Mesodermal cell (in vitro differentiated cells): Measurements from ENCODE around the gene SAP30BP. TPM values are rescaled to one million over a fixed set of nuclear protein-coding genes. Genes with fewer than 3 reads are reported as not detected.
A peak's percentile ranks its signal among the peaks of the same experiment; 100 is the strongest.

Experiments
- H3K27ac ChIP-seq: 2 replicates; pipeline ENCODE4 v1.7.0; 2013; ENCODE audit warnings: mild to moderate bottlenecking, low read depth, low read length, moderate library complexity; ENCODE audit not compliant: severe bottlenecking
- H3K36me3 ChIP-seq: 2 replicates; pipeline ENCODE4 v1.7.1; 2013; ENCODE audit warnings: mild to moderate bottlenecking, low read length, moderate library complexity; ENCODE audit not compliant: control insufficient read depth, insufficient read depth
- H3K4me1 ChIP-seq: one replicate; pipeline ENCODE4 v1.7.1; 2013; ENCODE audit warnings: mild to moderate bottlenecking, low read length; ENCODE audit not compliant: insufficient read depth, control insufficient read depth, poor library complexity, severe bottlenecking
- H3K4me3 ChIP-seq: 2 replicates; pipeline ENCODE4 v1.7.0; 2013; ENCODE audit warnings: low read length, control low read depth, mild to moderate bottlenecking; ENCODE audit not compliant: insufficient read depth, poor library complexity, severe bottlenecking; ENCODE audit errors: extremely low read depth
- H3K9me3 ChIP-seq: 2 replicates; pipeline ENCODE4 v1.7.1; 2013; ENCODE audit warnings: mild to moderate bottlenecking, low read length, moderate library complexity; ENCODE audit not compliant: control insufficient read depth
- WGBS, 2 experiments: methylation state at CpG; one replicate each; pipeline ENCODE4 v1.1.5; 2013; ENCODE audit warnings: missing lambda C conversion rate in 2 of 2; ENCODE audit not compliant: insufficient coverage in 2 of 2; 5-methylcytosine and 5-hydroxymethylcytosine counted together
- polyA plus RNA-seq, 2 experiments: library from polyadenylated mRNA; stranded (reverse); fragments of 50-300 nt; gene quantifications; one replicate each; pipeline ENCODE4 v1.2.3, GENCODE V29; 2013

SAP30BP gene
- polyA plus RNA-seq (2013, experiment 1 of 2): 95.8 TPM
- polyA plus RNA-seq (2013, experiment 2 of 2): 91.9 TPM

- peak within 1 kb of the TSS; percentile 98 for H3K4me3 ChIP-seq
- peaks cover 5% of the 10 kb centered on the region for H3K4me1 ChIP-seq
- peaks cover 48% of the 10 kb centered on the region for H3K36me3 ChIP-seq
- H3K27ac ChIP-seq: peak within 1 kb of the TSS; percentile 83
- 0 to 1% methylated on average over 37 to 43 of the region's 55 CpGs for whole genome bisulfite sequencing, 2 experiments
- H3K9me3 ChIP-seq: no peaks in the 10 kb centered on the region
Observed at GRCh38 chr17:75666959-75667790, at the start of gene SAP30BP, which contains the start of gene RECQL5. Gene SAP30BP, plus strand, starts transcription at chr17:75667338. Its CDS starts 35 bp downstream, at chr17:75667373. Gene RECQL5, minus strand, starts transcription at chr17:75667154. Its CDS starts 597 bp downstream, at chr17:75666557.

GRCh38 chr17:75617675-75618074 is 49.5 kb upstream of the SAP30BP start:
- H3K4me1 ChIP-seq: no peaks in the 10 kb centered on the region
- 83 to 89% methylated on average over 7 to 8 of the region's 11 CpGs for WGBS, 2 experiments
- no peak overlapping the region for H3K27ac ChIP-seq
- no peak overlapping the region for H3K4me3 ChIP-seq
- no peaks in the 10 kb centered on the region for H3K9me3 ChIP-seq
- H3K36me3 ChIP-seq: no peaks in the 10 kb centered on the region

GRCh38 chr17:75619506-75620431 is 47.4 kb upstream of the SAP30BP start:
- Histone ChIP-seq H3K4me1 (peaks cover 2% of the 10 kb centered on the region), H3K36me3 (no peaks in the 10 kb centered on the region), H3K4me3 (no peak overlapping the region), H3K9me3 (no peaks in the 10 kb centered on the region), H3K27ac (no peak overlapping the region)
- WGBS, 2 experiments: 78 to 82% methylated on average over 30 to 36 of the region's 36 CpGs

- H3K4me3 ChIP-seq: no peak overlapping the region
- H3K36me3 ChIP-seq: no peaks in the 10 kb centered on the region
- peaks cover 5% of the 10 kb centered on the region for H3K4me1 ChIP-seq
- no peak overlapping the region for H3K27ac ChIP-seq
- H3K9me3 ChIP-seq: no peaks in the 10 kb centered on the region
- WGBS, 2 experiments: 84 to 100% methylated on average over 1 to 2 of the region's 4 CpGs
Observed at GRCh38 chr17:75621489-75621888, 45.6 kb upstream of the SAP30BP start.

- H3K4me1 ChIP-seq: peaks cover 5% of the 10 kb centered on the region
- 79 to 89% methylated on average over 6 to 7 of the region's 8 CpGs for WGBS, 2 experiments
- H3K4me3 ChIP-seq: no peak overlapping the region
- no peak overlapping the region for H3K27ac ChIP-seq
- no peaks in the 10 kb centered on the region for H3K9me3 ChIP-seq
- H3K36me3 ChIP-seq: peaks cover under 1% of the 10 kb centered on the region
Observed at GRCh38 chr17:75622076-75622475, 45.1 kb upstream of the SAP30BP start.

GRCh38 chr17:75622771-75623273 is 44.3 kb upstream of the SAP30BP start:
- H3K4me3 ChIP-seq: no peak overlapping the region
- H3K27ac ChIP-seq: no peak overlapping the region
- H3K36me3 ChIP-seq: peaks cover 3% of the 10 kb centered on the region
- no peaks in the 10 kb centered on the region for H3K9me3 ChIP-seq
- peaks cover 5% of the 10 kb centered on the region for H3K4me1 ChIP-seq
- 86 to 87% methylated on average over 9 to 15 of the region's 15 CpGs for WGBS, 2 experiments

- H3K4me3 ChIP-seq: no peak overlapping the region
- no peak overlapping the region for H3K27ac ChIP-seq
- H3K4me1 ChIP-seq: peaks cover 5% of the 10 kb centered on the region
- H3K9me3 ChIP-seq: no peaks in the 10 kb centered on the region
- H3K36me3 ChIP-seq: peaks cover 7% of the 10 kb centered on the region
- WGBS, 2 experiments: 88 to 92% methylated on average over 7 to 9 of the region's 9 CpGs
Observed at GRCh38 chr17:75623386-75623785, 43.8 kb upstream of the SAP30BP start.

- Histone ChIP-seq H3K36me3 (peaks cover 7% of the 10 kb centered on the region), H3K27ac (no peak overlapping the region), H3K4me3 (no peak overlapping the region), H3K4me1 (peaks cover 5% of the 10 kb centered on the region), H3K9me3 (no peaks in the 10 kb centered on the region)
- 95 to 99% methylated on average over 11 of the region's 12 CpGs for WGBS, 2 experiments
Observed at GRCh38 chr17:75624021-75624420, 43.1 kb upstream of the SAP30BP start.

- Histone ChIP-seq H3K27ac (no peak overlapping the region), H3K4me1 (peaks cover 5% of the 10 kb centered on the region)
- 87 to 98% methylated on average over 6 to 11 of the region's 23 CpGs for WGBS, 2 experiments
Observed at GRCh38 chr17:75624714-75625345, 42.3 kb upstream of the SAP30BP start.

More at GRCh38 chr17:75624714-75625345, 42.3 kb upstream of the SAP30BP start:
- no peak overlapping the region for H3K4me3 ChIP-seq
- no peaks in the 10 kb centered on the region for H3K9me3 ChIP-seq
- peaks cover 7% of the 10 kb centered on the region for H3K36me3 ChIP-seq
